IMR-90 (cell line): Measurements from ENCODE around the gene EFEMP2. TPM values are rescaled to one million over a fixed set of nuclear protein-coding genes. Genes with fewer than 3 reads are reported as not detected.

ENCODE experiments used
- ATAC-seq: fragments of 200-7000 bp; cut with Tn5 transposase; 2 replicates; pipeline ENCODE4 v1.9.1; 2020; ENCODE audit warnings: low read depth, mild to moderate bottlenecking, moderate library complexity
- BruUV-seq: library from RNA; stranded (reverse); fragments of 400-500 nt; replicated peaks from 2 replicates; lab custom pipeline; 2021; lab: Mats Ljungman, UMichigan
- CTCF ChIA-PET: fragments of 300-600 bp; formaldehyde crosslinking; extraction: SDS; loops from one replicate; lab custom pipeline; 2021; ENCODE audit warnings: antibody characterized with exemption; lab: Yijun Ruan, JAX
- POLR2A ChIA-PET: fragments of 300-600 bp; sonication (Branson Sonifier 250); formaldehyde crosslinking; loops from one replicate; lab custom pipeline; 2022; ENCODE audit warnings: antibody characterized with exemption; ENCODE audit not compliant: unreplicated experiment; lab: Charles Lee
- DNase-seq: peaks from one replicate; pipeline ENCODE4 v3.0.0; 2013
- H2AFZ ChIP-seq: replicated peaks from 2 replicates; pipeline ENCODE3; 2013; ENCODE audit warnings: low read length, mild to moderate bottlenecking; ENCODE audit not compliant: poor library complexity
- H2AK5ac ChIP-seq: 2 replicates; pipeline ENCODE4 v1.6.1; 2013; ENCODE audit warnings: low read depth, low read length, inconsistent platforms
- H2AK9ac ChIP-seq: replicated peaks from 2 replicates; pipeline ENCODE3; 2013; ENCODE audit warnings: mild to moderate bottlenecking, low read depth, low read length, moderate library complexity; ENCODE audit not compliant: poor library complexity
- H2BK120ac ChIP-seq: 2 replicates; pipeline ENCODE4 v1.6.1; 2013; ENCODE audit warnings: low read depth, low read length, inconsistent platforms
- H2BK15ac ChIP-seq: 3 replicates; pipeline ENCODE4 v1.6.1; 2013; ENCODE audit warnings: low read depth, low read length, inconsistent platforms
- H2BK20ac ChIP-seq: 2 replicates; pipeline ENCODE4 v1.6.1; 2013; ENCODE audit warnings: low read depth, mild to moderate bottlenecking, inconsistent platforms, low read length, moderate library complexity
- H2BK5ac ChIP-seq: 2 replicates; pipeline ENCODE4 v1.6.1; 2013; ENCODE audit warnings: mild to moderate bottlenecking, low read depth, low read length, inconsistent platforms; ENCODE audit not compliant: poor library complexity, severe bottlenecking
- H3K14ac ChIP-seq: replicated peaks from 2 replicates; pipeline ENCODE4 v1.6.1; 2013; ENCODE audit warnings: low read depth, low read length, inconsistent platforms
- H3K18ac ChIP-seq: 2 replicates; pipeline ENCODE4 v1.6.1; 2013; ENCODE audit warnings: low read depth, low read length, control low read depth
- H3K23ac ChIP-seq: 2 replicates; pipeline ENCODE4 v1.6.1; 2013; ENCODE audit warnings: low read depth, low read length, inconsistent platforms
- H3K27ac ChIP-seq: 2 replicates; pipeline ENCODE4 v1.5.1; 2013; ENCODE audit warnings: mild to moderate bottlenecking, control low read depth, low read length; ENCODE audit not compliant: insufficient read depth
- H3K27me3 ChIP-seq: 2 replicates; pipeline ENCODE4 v1.6.1; 2013; ENCODE audit warnings: low read length; ENCODE audit not compliant: control insufficient read depth, insufficient read depth
- H3K36me3 ChIP-seq: 2 replicates; pipeline ENCODE4 v1.6.1; 2013; ENCODE audit warnings: low read length, mixed read lengths; ENCODE audit not compliant: control insufficient read depth, insufficient read depth
- H3K4ac ChIP-seq: 2 replicates; pipeline ENCODE4 v1.6.1; 2013; ENCODE audit warnings: low read depth, low read length, inconsistent platforms
- H3K4me1 ChIP-seq: 2 replicates; pipeline ENCODE4 v1.6.1; 2013; ENCODE audit warnings: low read length, mixed read lengths; ENCODE audit not compliant: control insufficient read depth, insufficient read depth
- H3K4me2 ChIP-seq: 2 replicates; pipeline ENCODE4 v1.6.1; 2013; ENCODE audit warnings: low read depth, mild to moderate bottlenecking, control low read depth, low read length, moderate library complexity
- H3K4me3 ChIP-seq: 2 replicates; pipeline ENCODE4 v1.5.1; 2013; ENCODE audit warnings: low read depth, mild to moderate bottlenecking, control low read depth, low read length, moderate library complexity; ENCODE audit not compliant: insufficient read depth
- H3K56ac ChIP-seq: 2 replicates; pipeline ENCODE4 v1.6.1; 2013; ENCODE audit warnings: low read length, inconsistent platforms; ENCODE audit not compliant: insufficient read depth; ENCODE audit errors: extremely low read depth
- H3K79me1 ChIP-seq, 2 experiments: 2 replicates each; pipeline ENCODE4 v1.6.1; 2013; ENCODE audit warnings: low read length in 2 of 2, inconsistent platforms in 1 of 2, low read depth in 1 of 2
- H3K9ac ChIP-seq: 2 replicates; pipeline ENCODE4 v1.6.1; 2013; ENCODE audit warnings: low read depth, low read length, control low read depth
- H3K9me1 ChIP-seq: 2 replicates; pipeline ENCODE4 v1.6.1; 2013; ENCODE audit warnings: low read length, inconsistent platforms; ENCODE audit not compliant: insufficient read depth
- H3K9me3 ChIP-seq: 2 replicates; pipeline ENCODE4 v1.6.1; 2013; ENCODE audit warnings: low read length; ENCODE audit not compliant: control insufficient read depth, insufficient read depth
- H4K20me1 ChIP-seq: 2 replicates; pipeline ENCODE4 v1.6.1; 2013; ENCODE audit warnings: low read length, inconsistent platforms; ENCODE audit not compliant: insufficient read depth
- H4K5ac ChIP-seq: 2 replicates; pipeline ENCODE4 v1.6.1; 2013; ENCODE audit warnings: mild to moderate bottlenecking, low read depth, low read length, control low read depth
- H4K8ac ChIP-seq, 2 experiments: 2 replicates each; pipeline ENCODE4 v1.6.1; 2013; ENCODE audit warnings: low read depth in 2 of 2, low read length in 2 of 2, control low read depth in 1 of 2, inconsistent platforms in 1 of 2
- H4K91ac ChIP-seq: 2 replicates; pipeline ENCODE4 v1.6.1; 2013; ENCODE audit warnings: low read depth, low read length, inconsistent platforms; ENCODE audit not compliant: insufficient read depth
- CHD1 ChIP-seq: IDR thresholded peaks from 2 replicates; pipeline ENCODE4 v1.6.1; 2012; ENCODE audit warnings: low read depth, low read length, improper control_type of control experiment
- WGBS, 2 experiments: methylation state at CpG; one replicate each; pipeline versions ENCODE4 v1.1.5 to v1.1.7; 2013; ENCODE audit warnings: missing lambda C conversion rate in 2 of 2; ENCODE audit not compliant: insufficient read length in 1 of 2; ENCODE audit errors: extremely low coverage in 2 of 2; 5-methylcytosine and 5-hydroxymethylcytosine counted together
- dilution Hi-C: fragments of 300-500 bp; cut with HindIII; formaldehyde crosslinking; loops from one replicate; pipeline ENCODE4 v1.14.3; 2018; ENCODE audit warnings: low sequenced_read_pairs; ENCODE audit not compliant: unreplicated experiment
- in situ Hi-C: fragments of 300-500 bp; cut with MboI; formaldehyde crosslinking; loops from 3 replicates; pipeline ENCODE4 v1.14.3; 2019; ENCODE audit warnings: low sequenced_read_pairs, inconsistent platforms, mixed read lengths
- intact Hi-C: fragments of 100-400 bp; cut with micrococcal nuclease; formaldehyde crosslinking; loops from 2 replicates; pipeline ENCODE4 v1.10.0; 2022
- polyA plus RNA-seq, 3 experiments: library from polyadenylated mRNA; depleted of rRNA; stranded (reverse); fragments of >200 nt; gene quantifications; 2 replicates each; pipeline ENCODE4 v1.2.3, GENCODE V29; 2012; ENCODE audit warnings: low replicate concordance in 1 of 3
- total RNA-seq: library from RNA; depleted of rRNA; stranded (reverse); fragments of >200 nt; gene quantifications from 2 replicates; pipeline ENCODE4 v1.2.3, GENCODE V29; 2012

Gene EFEMP2
- total and polyA plus RNA-seq, 2 of the 4 experiments (the other 2 are of a cell fraction), result 62.7 to 431 TPM

GRCh38 chr11:65854852-65855837 lies 17.5 kb downstream of the EFEMP2 start:
- POLR2A ChIA-PET, result no interaction called here
- no peaks in the 10 kb centered on the region for H3K9me3 ChIP-seq
- no peak overlapping the region for H3K56ac ChIP-seq
- no peak overlapping the region for H2BK5ac ChIP-seq
- H3K36me3 ChIP-seq, result peaks cover 59% of the 10 kb centered on the region
- in situ Hi-C loops, result no loop called here
- no peak overlapping the region for H3K4me2 ChIP-seq
- no peak overlapping the region for H3K18ac ChIP-seq
- H3K14ac ChIP-seq, result no peak overlapping the region
- H2AK5ac ChIP-seq, result no peak overlapping the region
- no peak overlapping the region for H4K8ac ChIP-seq
- peaks cover 33% of the 10 kb centered on the region for H3K9me1 ChIP-seq
- H2AFZ ChIP-seq, result no peak overlapping the region
- CTCF ChIA-PET, result no interaction called here
- no peak overlapping the region for H3K4me3 ChIP-seq
- no peak overlapping the region for H3K4ac ChIP-seq
- dilution Hi-C loops, result no loop called here
- intact Hi-C loops, result no loop called here
- no peak overlapping the region for H2BK15ac ChIP-seq
- peaks cover 9% of the 10 kb centered on the region for H3K4me1 ChIP-seq
- no peak for TF ChIP-seq CHD1
- no peak overlapping the region for H3K23ac ChIP-seq
- H4K5ac ChIP-seq, result no peak overlapping the region
- H4K20me1 ChIP-seq, result peaks cover 77% of the 10 kb centered on the region
- DNase-seq, result no peak
- ATAC-seq, result no peak
- H2BK120ac ChIP-seq, result no peak overlapping the region
- H3K9ac ChIP-seq, result no peak overlapping the region
- H4K91ac ChIP-seq, result no peak overlapping the region
- H3K79me1 ChIP-seq, result peaks cover 20 to 65% of the 10 kb centered on the region in 2 experiments
- 97% methylated on average over 5 of the region's 15 CpGs; no CpG with 5 or more reads in 1 of the 2 experiments for WGBS, 2 experiments
- no peak overlapping the region for H2BK20ac ChIP-seq
- no peak overlapping the region for H3K27ac ChIP-seq
- no peaks in the 10 kb centered on the region for H3K27me3 ChIP-seq
- H2AK9ac ChIP-seq, result no peak overlapping the region
- TSS peak; percentile 97 for BruUV-seq
